ENCODE data around the gene PDXP.

Gene PDXP

GRCh38 chr22:37639070-37639760 is 19.3 kb upstream of the PDXP start, which contains the start of gene SH3BP1:
Gene SH3BP1 (plus strand): TSS chr22:37639669. CDS start chr22:37639788, 119 bp downstream.
- H3K4me3 ChIP-seq (ENCODE audit: low read length): peak within 1 kb of the TSS; percentile 53
- DNase-seq (ENCODE audit: low read depth): no peak
- TF ChIP-seq CTCF (conservative IDR thresholded peaks at IDR 0.05; ENCODE audit: low read depth, low read length): no peak

- no peak for DNase-seq (ENCODE audit: low read depth)
- peak overlapping the region; percentile 53 for H3K4me3 ChIP-seq (ENCODE audit: low read length)
- no peak for TF ChIP-seq CTCF (conservative IDR thresholded peaks at IDR 0.05; ENCODE audit: low read depth, low read length)
Measured at GRCh38 chr22:37639771-37640590, 18.5 kb upstream of the PDXP start.

GRCh38 chr22:37640591-37641560 is 17.6 kb upstream of the PDXP start:
- DNase-seq (ENCODE audit: low read depth): no peak
- no peak overlapping the region for H3K4me3 ChIP-seq (ENCODE audit: low read length)
- TF ChIP-seq CTCF (conservative IDR thresholded peaks at IDR 0.05; ENCODE audit: low read depth, low read length): no peak

GRCh38 chr22:37641561-37641949 is 17.0 kb upstream of the PDXP start:
- TF ChIP-seq CTCF (conservative IDR thresholded peaks at IDR 0.05; ENCODE audit: low read depth, low read length): no peak
- no peak for DNase-seq (ENCODE audit: low read depth)
- no peak overlapping the region for H3K4me3 ChIP-seq (ENCODE audit: low read length)

GRCh38 chr22:37643225-37643847 is 15.2 kb upstream of the PDXP start:
- TF ChIP-seq CTCF (conservative IDR thresholded peaks at IDR 0.05; ENCODE audit: low read depth, low read length): peak; percentile 95
- no peak overlapping the region for H3K4me3 ChIP-seq (ENCODE audit: low read length)
- DNase-seq (ENCODE audit: low read depth): no peak

GRCh38 chr22:37647317-37647716 is 11.2 kb upstream of the PDXP start:
- no peak for TF ChIP-seq CTCF (conservative IDR thresholded peaks at IDR 0.05; ENCODE audit: low read depth, low read length)
- DNase-seq (ENCODE audit: low read depth): no peak
- no peak overlapping the region for H3K4me3 ChIP-seq (ENCODE audit: low read length)

All from retinal pigment epithelial cell (primary cell).